NCI-H82 treated with DMSO at 0.1 percent for 48 hours (cell line): Measurements from ENCODE around the gene IGSF23.
"Not testable (repeated sequence)": the region's sequence is repeated elsewhere in the genome, so short reads cannot be mapped to it uniquely, and the experiment has no call there.

Experiments
- DNase-seq: peaks from one replicate; lab custom pipeline; 2025; ENCODE audit not compliant: unreplicated experiment; lab: John Stamatoyannopoulos, UW

IGSF23 gene

DNA sequence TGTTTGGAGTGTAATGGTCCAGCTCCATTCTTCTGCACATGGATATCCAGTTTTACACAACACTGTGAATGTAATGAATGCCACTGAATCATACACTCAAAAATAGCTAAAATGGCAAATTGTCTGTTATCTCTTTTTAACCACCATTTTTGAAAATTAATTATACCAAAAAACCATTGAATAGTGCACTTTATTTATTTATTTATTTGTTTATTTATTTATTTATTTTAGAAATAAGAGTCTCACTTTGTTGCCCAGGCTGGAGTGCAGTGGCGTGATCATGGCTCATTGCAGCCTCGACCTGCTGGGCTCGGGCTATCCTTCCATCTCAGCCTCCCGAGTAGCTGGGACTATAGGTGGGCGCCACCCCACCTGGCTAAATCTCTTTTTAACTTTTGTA is 50.6 kb downstream of the IGSF23 start:
- DNase-seq, result no peak

DNA sequence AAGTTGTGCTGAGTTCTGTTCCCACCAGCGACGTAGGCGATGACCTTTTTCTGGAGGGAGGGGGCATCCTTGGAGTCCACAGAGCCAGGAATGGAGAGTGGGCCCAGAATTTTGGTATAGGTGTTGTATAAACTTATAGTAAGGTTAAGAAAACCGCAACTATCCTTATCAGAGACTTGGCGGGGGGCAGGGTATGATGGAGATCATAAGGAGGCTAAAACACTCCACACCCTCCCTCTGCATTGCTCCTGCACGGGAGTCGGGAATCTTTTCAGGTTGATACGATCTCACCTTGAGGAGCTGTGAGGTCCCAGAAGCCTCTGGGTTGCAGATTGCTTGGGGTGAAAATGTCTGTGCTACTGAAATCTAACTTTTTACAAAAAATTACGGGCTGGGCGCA is 51.6 kb downstream of the IGSF23 start:
- no peak for DNase-seq

DNA sequence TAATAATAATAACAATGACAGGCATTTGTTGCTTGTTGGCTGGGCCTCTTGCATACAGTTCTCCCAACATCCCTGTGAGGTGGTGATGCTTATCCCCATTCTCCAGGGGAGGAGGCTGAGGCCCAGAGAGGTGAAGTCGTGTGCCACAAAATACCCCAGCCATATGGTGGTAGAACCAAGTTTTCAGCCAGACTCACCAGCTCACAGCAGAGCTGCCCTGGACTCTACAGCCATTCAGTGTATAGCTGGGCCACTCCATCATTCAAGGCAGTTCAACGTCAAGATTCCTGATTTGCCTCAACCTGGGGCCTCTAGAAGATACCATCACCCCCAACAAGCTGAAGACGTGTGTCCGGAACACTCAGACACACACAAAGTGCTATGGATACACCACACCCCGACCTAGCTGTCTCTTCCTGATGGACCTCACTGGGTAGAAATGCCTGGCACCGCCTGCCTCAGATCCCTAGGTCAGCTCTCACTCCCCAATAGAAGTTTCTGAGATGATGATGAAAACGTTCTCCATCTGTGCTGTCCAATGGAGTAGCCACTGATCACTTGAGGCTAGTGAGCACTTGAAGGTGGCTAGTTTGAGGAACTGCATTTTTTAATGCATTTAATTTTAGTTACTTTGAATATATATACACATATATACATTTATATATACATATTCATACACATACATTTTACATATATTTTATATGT is 53.6 kb downstream of the IGSF23 start:
- no peak for DNase-seq

DNA sequence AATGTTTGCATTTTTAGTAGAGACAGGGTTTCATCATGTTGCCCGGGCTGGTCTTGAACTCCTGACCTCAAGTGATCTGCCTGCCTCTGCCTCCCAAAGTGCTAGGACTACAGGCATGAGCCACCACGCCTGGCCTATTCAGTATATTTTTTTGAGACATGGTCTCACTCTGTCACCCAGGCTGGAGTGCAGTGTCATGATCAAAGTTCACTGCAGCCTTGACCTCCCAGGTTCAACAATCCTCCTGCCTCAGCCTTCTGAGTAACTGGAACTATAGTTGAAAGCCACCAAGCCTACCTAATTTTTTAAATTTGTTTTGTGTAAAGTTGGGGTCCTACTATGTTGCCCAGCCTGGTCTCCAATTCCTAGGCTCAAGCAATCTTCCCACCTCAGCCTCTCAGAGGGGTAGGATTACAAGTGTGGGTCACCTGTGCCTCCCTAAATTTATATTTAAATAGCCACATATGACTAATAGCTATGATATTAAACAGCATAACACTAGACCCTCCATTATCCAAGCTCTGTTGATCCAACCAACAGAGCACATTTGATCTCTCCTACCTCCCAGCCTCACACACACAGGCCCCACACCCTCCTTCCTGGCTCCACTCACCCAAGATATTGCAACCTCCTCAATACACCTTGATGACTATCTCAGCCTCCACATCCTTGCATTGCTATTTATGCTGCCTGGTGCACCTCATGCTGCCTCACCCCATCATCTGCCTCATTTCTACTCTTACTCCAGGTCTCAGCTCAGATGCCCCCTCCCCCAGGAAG is 55.8 kb downstream of the IGSF23 start:
- no peak for DNase-seq

DNA sequence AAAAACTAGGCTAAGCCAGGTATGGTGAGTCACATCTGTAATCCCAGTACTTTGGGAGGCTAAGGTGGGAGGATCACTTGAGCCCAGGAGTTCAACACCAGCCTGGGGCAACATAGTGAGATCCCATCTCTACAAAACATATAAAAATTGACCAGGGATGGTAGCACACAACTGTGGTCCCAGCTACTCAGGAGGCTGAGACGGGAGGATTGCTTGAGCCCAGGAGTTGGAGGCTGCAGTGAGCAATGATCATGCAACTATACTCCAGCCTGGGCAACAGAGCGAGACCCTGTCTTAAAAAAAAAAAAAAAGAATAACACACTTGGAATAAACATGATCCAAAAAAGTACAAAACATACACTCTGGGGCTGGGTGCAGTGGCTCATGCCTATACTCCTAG is 56.7 kb downstream of the IGSF23 start:
- not testable (repeated sequence) for DNase-seq

DNA sequence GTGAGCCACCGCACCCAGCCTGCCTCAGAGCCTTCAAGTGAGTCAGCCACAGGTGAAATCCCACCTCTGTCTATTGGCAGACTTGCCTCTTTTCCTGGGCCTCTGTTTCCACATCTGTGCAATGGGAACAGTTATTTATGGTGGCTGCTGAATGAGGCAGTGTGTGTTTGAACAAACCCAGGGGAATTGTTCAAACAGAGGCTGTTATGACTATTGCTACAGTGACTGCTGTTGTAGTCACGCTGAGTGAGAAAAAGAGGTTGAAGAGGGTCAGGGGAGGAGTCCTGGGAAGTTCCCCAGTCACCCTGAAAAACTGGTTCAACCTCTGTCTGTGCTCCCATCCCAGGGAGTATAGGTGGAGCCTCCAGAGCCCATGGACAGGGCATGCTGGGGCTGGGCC is 58.0 kb downstream of the IGSF23 start, which contains the start of gene CEACAM19:
TSS of gene CEACAM19 (plus strand) at position 83 of the 400 bp plus-strand sequence. CDS start 450 bp downstream, outside the sequence.
- no peak for DNase-seq

DNA sequence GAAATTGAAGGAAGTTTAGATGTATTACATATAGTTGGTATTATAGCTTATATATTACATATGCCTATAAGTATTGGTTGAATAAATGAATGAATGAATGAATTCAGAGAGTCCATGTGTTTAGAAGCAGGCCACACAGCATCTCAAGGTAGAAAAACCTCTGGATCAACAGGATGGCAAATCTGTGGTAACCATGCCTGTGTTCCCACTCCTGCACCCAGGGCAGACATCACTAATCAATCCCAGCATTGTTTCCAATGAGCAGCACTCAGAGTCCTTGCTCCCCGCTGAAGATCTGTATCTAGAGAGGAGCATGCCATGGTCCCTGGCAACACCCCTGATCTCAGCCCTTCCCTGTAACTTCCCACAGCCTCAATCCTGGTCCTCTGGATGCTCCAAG is 58.9 kb downstream of the IGSF23 start:
- no peak for DNase-seq

DNA sequence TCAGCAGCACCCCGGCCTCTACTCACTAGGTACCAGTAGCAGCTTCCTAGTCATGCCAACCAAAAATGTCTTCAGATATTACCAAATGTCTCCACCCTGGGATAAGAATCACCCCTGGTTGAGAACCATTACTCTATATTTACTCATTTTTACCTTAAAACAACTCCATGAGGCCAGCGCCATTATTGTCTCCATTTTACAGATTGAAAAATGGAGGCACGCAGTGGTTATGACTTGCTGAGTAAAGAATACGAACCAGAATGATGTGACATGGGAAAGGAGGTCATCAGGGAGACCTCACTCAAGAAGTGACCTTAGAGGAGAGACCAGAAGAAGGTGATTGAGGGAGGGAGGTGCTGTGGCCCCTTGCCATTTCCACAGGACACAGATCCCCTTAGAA is 60.1 kb downstream of the IGSF23 start:
- DNase-seq, result no peak

DNA sequence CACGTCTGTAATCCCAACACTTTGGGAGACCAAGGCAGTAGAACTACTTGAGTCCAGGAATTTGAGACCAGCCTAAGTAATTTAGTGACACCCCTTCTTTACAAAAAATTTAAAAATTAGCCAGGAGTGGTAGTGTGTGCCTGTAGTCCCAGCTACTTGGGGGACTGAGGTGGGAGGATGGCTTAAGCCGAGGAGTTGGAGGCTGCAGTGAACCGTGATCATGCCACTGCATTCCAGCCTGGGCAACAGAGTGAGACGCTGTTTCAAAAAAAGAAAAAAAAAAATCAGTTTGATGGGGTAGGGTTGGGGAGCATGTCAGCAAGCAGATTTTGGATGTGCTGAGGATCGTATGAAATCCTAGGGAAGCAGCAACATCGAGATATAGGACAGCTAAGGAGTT is 62.2 kb downstream of the IGSF23 start:
- DNase-seq, result no peak

DNA sequence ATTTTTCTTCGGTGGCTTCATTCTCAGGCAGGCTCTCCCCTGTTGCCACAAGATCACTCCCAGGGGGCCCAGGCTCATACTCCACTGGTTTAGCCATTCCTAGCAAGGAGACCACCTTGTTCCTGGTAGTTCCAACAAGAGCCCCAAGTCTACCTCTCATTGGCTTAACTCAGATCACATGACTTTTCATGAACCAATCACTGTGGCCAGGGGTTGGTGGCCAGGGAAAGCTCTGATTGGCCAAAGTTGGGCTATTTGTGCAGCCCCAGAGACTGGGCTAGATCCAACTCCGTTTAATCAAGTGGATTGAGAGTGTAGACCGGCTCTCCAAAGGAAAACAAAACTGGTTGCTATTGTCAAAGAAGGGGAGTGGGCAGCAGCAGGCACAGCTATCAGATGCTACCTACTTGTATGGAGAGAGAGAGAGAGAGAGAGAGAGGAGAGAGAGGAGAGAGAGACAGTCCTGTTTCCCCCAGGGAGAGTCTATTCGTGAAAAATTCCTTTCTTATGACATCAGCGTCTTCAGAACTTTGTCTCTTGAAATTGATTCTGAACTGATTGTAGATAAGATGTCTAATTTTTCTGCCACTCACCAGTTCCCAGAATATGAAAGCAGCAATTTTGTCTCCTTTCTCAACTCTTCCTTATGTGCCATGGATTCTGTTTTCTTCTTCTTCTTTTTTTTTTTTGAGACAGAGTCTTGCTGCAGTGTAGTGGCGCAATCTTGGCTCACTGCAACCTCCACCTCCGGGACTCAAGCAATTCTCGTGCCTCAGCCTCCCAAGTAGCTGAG is 63.9 kb downstream of the IGSF23 start:
- peak; percentile 55 for DNase-seq

DNA sequence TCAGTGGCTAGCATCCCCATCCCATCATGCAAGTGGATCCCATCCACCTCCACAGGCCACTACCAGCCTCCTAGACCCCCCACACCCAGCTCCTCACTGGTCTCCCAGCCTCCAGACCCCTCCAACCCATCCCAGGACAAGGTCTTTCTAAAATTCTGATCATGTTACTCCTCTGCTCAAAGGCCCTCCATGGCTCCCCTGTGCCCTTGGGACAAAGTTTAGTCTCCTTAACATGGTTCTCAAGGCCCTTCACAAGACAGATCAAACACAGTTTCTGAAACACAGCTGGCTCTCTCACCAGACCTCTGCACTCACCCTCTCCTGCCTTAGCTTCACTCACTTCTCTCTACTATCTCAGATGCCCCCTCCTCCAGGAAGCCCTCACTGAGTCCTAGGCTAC is 67.2 kb downstream of the IGSF23 start:
- no peak for DNase-seq

DNA sequence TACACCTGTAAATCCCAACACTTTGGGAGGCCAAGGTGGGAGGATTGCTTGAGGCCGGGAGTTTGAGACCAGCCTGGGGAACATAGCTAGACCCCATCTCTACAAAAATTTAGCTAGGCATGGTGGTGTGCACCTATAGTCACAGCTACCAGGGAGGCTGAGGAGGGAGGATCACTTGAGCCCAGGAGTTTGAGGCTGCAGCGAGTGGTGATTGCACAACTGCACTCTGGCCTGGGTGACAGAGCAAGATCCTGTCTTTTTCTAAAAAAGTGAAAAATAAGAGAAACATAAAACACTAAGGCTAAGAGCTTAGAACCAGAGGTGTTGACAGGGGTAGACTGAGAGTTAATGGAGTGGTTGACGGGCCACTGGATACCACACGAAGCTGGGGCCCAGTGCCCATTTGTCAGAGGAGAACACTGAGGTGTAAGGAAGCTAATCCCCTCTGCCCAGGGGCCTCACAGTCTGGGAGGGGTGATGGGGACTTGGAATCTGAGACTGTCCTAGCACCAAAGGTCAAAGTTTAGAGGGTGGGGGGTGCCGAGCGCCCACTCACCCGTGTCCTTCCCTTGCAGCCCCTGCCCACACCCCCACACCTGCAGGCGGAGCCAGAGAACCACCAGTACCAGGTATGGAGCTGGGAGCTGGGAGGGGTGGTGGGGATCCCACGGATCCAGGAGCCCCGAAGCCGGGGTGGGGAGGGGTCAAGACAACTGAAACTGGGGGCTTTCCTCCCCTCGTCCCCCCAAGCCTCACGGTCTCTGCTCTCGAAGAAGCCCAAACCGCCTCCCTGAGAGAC is 68.8 kb downstream of the IGSF23 start:
- no peak for DNase-seq

DNA sequence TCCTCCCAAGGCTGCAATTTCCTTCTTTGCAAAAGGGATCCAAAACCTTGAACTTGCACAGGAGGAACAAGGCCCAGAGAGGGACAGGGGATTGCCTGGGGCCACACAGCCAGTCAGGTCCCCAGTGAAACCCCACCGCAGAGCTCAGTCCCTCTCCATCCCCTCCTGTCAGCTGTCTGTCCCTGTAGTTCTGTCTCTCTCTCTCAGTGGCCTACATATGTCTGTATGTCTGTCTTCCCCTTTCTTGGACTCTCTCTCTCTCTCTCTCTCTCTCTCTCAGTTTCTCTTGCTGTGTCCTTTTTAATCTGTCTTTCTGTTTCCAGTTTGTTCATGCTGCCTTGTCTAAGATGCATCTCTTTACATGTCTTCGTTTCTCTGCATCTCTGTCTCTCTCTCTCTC is 69.4 kb downstream of the IGSF23 start:
- DNase-seq, result no peak

DNA sequence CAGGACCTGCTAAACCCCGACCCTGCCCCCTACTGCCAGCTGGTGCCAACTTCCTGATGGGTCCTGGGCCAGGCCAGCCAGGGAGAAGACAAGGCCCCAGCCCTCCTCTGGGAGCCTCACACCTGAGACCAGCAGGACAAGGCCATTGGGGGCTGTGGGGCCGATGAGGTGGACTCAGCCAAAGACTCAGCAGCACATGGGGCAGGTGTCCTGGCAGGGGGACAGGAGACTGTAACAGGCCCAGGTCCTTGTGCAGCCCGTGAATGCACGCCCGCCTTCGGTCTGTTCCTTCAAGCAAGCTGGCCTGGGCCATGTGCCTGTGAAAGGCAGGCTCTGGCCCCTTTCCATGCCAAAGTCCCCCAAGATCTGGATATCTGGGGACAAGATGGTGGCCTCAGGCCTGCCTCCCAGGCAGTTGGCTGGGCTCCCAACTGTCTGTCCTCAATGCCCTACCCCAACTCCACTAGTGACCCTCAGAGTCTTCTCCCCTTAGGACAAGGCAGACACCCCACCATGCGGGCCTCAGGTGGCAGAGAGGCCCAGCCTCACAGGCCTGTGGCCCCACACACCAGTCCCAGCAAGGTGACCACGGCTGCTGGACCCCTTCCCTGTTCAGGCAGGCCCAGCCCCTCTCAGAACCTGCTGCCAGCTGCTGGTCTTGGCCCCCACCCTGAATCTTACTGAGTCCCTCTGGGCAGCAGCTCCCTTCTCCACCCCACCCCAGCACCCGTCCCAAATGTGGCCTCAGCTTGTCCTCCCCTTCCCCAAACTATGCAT is 70.3 kb downstream of the IGSF23 start:
- no peak for DNase-seq

DNA sequence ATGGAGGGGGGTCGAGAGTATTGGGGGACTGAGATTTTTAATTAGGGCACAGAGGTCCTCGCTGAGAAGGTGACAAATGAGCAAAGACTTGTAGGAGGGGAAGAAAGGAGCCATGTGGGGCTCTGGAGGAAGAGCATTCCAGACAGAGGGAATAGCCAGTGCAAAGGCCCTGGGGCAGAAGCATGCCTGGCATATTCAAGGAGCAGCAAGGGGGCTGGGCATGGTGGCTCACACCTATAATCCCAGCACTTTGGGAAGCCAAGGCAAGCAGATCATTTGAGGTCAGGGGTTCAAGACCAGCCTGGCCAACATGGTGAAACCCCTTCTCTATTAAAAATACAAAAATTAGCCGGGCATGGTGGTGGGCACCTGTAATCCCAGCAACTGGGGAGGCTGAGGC is 71.0 kb downstream of the IGSF23 start:
- DNase-seq, result not testable (repeated sequence)

DNA sequence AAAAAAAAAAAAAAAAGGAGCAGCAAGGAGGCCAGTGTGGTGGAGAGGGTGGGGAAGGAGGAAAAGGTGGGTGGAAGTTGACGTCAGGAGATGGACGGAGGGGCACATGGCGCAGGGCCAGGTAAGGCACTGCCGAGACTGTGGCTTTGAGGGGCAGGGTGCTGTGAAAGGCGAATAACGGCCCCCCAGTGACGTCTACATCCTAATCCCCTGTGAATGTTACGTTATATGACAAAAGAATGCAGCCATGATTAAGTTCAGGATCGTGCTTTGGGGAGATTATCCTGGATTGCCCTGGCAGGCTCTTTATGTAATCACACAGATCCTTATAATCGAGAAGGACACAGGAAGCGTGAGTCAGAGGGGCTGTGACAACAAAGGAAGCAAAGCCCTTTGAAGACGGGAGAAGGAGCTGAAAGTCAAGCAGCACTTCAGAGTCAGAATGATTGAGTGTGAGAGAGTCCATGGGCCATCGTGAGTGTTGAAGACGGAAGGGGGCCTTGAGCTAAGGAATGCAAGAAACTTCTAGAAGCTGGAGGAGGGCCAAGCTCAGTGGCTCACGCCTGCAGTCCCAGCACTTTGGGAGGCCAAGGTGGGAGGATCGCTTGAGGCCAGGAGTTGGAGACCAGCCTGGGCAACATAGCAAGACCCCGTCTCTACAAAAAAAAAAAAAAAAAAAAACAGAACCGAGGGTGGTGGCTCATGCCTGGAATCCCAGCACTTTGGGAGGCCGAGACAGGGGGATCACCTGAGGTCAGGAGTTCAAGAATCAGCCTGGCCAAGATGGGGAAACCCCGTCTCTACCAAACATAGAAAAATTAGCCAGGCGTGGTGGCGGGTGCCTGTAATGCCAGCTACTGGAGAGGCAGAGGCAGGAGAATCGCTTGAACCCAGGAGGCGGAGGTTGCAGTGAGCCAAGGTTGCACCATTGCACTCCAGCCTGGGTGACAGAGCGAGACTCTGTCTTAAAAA is 71.8 kb downstream of the IGSF23 start:
- peak; percentile 24 for DNase-seq

DNA sequence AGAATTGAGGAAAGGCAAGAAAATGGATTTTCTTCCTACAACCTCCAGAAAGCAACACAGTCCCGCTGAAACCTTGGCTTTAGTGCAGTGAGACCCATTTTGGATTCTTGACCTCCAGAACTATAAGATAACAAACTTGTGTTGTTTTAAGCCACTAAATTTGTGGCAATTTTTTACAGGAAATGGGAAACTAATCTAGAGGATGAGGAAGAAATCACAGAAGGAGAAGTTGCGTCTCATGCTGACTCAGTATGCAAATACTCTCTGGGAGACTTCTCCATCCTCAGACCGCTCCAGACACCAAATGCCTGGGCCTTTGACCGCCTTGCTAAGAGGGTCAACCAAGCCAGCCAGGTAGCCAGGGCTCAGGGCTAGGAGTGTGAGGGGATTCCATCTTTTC is 72.5 kb downstream of the IGSF23 start:
- no peak for DNase-seq
